OCI-M2 (cell line): ENCODE results near the gene CACNA1C.

ENCODE experiments used
- DNase-seq: peaks from one replicate; lab custom pipeline; 2025; ENCODE audit not compliant: unreplicated experiment; lab: John Stamatoyannopoulos, UW

The CACNA1C gene

DNA sequence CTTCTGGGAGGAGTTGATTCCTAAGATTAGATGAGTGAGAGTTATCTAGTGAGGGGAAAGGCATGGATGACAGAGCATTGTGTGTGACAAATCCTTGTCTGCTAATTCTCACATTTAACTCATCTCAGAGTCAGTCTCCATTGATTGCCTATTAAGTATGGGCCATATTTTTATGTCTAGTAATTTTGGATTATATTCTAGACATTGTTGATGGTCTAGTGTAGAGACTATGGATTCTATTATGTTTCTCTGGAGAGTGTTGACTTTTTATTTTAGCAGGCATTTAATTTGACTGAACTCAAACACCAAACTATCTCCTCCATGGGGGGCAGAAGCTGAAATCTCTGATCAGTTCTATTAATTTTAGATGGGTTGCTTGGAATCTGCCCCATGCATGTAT, 114.4 kb downstream of the CACNA1C start:
- DNase-seq, result no peak

GRCh38 chr12:2168808-2169207, 116.0 kb downstream of the CACNA1C start:
- no peak for DNase-seq

GRCh38 chr12:2169489-2169888, 116.7 kb downstream of the CACNA1C start:
- DNase-seq, result no peak

- no peak for DNase-seq
Observed at GRCh38 chr12:2169940-2170339, 117.2 kb downstream of the CACNA1C start.

GRCh38 chr12:2170376-2170775, 117.6 kb downstream of the CACNA1C start:
- DNase-seq, result no peak

DNA sequence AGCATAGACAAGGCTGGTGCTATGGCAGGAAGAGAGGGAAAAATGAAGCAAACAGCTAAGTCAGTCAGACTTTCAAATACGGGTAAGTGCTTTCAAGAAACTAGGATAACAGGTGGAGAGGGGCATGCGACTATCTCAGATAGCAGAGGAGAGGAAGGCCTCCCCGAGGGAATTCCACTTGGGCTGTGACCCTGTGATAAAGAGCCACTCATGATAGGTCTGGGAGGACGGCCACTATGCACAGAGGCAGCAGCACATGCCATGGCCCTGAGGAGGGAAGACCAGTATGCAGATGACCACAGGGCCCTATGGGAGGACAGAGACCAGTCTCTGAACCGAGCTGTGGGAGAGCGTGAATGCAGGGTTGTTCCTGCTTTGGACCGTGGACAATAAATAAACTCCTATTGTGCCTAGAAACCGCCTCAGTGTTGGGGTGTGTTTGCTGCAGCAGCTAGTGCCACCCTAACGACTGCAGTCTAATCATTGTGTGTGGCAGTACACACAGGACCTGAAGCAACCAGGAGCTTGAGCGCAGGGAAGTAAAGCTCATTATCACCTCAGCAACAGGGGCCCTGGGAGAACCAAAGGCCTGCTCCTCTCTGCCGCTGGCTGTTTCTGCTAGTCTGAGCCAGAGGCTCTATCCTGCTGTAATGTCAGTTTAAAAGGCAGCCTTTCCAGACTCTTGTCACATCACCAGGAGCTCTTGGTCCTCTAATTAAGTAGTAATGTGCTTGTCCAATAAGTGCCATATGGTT, 119.1 kb downstream of the CACNA1C start:
- DNase-seq, result no peak

- no peak for DNase-seq
Observed at GRCh38 chr12:2172491-2173214, 119.9 kb downstream of the CACNA1C start.

GRCh38 chr12:2173971-2174370, 121.2 kb downstream of the CACNA1C start:
- DNase-seq, result no peak

GRCh38 chr12:2177003-2177402, 124.2 kb downstream of the CACNA1C start:
- DNase-seq, result no peak

- no peak for DNase-seq
Observed at GRCh38 chr12:2177751-2178150, 125.0 kb downstream of the CACNA1C start.

GRCh38 chr12:2179058-2179457, 126.3 kb downstream of the CACNA1C start:
- DNase-seq, result no peak

GRCh38 chr12:2179953-2180736, 127.4 kb downstream of the CACNA1C start:
- no peak for DNase-seq

DNA sequence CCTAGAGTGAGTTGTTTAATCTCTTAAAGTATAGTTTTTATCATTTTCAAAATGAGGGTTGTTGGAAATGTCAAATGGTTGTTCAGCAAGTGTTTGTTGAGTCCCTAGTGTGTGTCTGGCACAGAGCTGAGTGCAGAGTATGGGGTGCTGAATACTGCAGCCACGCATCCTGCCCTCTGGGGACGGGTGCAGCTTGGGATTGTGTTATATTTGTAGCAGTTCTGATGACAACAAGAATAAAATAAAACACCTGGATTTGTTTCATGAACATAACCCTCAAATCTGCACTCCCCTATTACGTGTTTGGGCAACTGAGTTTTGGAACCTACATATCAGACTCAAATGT, 127.9 kb downstream of the CACNA1C start:
- no peak for DNase-seq

DNA sequence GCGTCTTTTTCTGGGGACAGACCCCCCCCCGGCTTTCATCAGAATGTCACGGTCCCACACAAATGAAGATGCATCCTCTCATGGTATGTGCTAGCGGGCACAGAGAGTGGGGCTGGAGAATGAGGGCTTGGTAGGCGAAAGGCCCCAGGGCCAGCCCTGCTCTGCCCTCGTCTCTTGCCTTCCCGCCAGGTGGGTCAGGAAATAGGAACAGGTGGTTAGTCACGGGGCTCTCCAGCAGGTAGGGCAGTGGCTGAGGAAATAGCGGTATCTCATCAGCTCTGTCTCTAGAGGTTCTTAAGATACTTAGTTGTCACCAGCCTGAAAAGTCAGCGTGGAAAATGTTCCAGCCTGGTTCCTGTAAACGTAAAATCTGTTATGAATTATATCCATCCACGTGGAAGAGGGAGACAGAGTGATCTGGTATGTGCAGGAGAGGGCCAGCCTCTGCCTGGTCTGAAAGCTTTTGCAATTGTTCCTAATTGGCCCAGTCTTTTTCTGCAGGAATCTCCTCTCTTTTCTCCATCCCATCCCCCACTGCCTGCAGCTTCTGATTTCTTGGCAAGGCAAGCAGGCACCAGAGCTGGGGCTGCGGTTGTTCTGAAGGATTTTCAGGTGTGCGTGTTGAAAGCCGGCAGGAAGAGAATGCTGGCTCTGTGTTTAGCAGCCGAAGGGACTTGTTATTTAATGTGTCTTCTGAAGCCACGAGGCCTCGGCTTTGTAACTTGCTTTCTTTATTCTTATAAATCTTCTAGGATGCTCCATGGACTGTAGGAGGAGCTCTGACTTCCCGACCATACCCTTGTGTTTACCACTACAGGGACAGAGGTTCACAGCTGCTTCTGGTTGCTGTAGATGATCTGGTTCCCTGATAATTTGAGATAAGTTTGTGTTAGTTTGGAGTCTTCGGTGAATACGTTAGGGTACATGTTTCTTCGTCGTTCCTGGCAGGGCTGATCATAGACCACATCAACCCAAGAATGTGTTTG, 131.1 kb downstream of the CACNA1C start:
- no peak for DNase-seq

DNA sequence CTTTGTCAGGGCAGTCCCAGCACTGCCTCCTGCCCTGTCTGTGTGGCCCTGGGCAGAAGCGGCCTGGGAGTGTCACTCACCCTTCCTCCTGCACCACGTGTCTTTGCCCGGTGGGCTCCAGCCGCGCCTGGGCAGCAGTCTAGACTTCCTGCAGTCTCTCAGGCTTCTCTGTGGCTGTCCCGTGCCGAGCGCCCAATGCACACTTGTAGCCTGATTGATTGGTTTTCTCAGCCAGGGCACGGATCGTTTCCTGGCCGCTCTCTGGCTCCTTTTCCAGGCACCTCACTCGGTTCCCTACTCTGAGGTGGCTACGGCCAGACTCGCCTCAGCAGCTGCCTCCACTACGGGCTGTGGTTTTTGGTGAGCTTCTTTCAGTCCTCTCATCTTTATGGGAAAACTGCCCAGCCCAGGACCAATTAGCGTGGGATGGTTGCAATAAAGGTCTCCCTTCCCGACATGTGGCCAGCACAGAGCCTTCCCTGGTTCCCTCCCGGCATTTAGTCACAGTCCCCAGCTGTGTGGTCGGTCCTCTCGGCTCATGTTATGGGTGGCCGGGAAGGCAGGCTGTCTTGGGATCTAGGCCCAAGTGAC, 133.1 kb downstream of the CACNA1C start:
- DNase-seq, result no peak

- no peak for DNase-seq
Observed at GRCh38 chr12:2187195-2187945, 134.6 kb downstream of the CACNA1C start.

DNA sequence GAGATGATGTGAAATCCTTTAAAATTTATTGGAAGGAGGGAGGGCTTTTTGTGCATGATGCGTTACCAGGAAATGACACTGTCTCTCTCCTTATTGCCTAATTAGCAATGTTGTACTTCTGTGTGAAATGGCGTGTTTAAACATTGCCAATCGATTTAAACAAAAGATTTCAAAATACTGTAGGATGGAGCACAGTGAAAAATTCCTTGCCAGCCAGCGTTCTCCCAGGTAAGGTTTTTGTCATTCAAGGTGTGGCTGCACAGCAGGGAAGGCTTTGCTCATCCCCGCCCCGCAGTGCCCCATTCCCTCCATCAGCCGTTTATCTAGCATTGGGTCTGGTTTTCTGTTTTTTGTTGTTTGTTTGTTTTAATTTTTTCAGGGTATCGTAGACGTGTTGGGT, 137.3 kb downstream of the CACNA1C start:
- no peak for DNase-seq

GRCh38 chr12:2190896-2191533, 138.2 kb downstream of the CACNA1C start:
- DNase-seq, result no peak

GRCh38 chr12:2191534-2192153, 138.9 kb downstream of the CACNA1C start:
- no peak for DNase-seq
